ENCODE data around the gene BCAS3.

Gene BCAS3

DNA sequence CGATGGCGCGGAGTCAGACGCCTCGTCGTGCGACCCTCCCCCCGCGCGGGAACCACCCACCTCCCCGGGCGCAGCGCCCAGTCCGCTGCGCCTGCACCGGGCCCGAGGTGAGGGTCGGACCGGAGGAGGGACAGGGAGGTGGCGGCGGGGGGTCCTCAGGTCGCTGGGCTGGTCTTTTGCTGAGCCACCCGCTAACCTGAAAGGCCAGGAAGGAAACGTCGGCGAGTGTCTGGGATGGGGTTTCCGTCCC, 726.9 kb downstream of the BCAS3 start:
- no peak for DNase-seq (ENCODE audit: low read depth)
- TF ChIP-seq, protein P1, sequence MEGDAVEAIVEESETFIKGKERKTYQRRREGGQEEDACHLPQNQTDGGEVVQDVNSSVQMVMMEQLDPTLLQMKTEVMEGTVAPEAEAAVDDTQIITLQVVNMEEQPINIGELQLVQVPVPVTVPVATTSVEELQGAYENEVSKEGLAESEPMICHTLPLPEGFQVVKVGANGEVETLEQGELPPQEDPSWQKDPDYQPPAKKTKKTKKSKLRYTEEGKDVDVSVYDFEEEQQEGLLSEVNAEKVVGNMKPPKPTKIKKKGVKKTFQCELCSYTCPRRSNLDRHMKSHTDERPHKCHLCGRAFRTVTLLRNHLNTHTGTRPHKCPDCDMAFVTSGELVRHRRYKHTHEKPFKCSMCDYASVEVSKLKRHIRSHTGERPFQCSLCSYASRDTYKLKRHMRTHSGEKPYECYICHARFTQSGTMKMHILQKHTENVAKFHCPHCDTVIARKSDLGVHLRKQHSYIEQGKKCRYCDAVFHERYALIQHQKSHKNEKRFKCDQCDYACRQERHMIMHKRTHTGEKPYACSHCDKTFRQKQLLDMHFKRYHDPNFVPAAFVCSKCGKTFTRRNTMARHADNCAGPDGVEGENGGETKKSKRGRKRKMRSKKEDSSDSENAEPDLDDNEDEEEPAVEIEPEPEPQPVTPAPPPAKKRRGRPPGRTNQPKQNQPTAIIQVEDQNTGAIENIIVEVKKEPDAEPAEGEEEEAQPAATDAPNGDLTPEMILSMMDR (IDR thresholded peaks at IDR 0.05; ENCODE audit: low read length, missing control alignments), result no peak
- H3K4me3 ChIP-seq (replicated peaks; ENCODE audit: low read depth, low read length), result no peak overlapping the region

DNA sequence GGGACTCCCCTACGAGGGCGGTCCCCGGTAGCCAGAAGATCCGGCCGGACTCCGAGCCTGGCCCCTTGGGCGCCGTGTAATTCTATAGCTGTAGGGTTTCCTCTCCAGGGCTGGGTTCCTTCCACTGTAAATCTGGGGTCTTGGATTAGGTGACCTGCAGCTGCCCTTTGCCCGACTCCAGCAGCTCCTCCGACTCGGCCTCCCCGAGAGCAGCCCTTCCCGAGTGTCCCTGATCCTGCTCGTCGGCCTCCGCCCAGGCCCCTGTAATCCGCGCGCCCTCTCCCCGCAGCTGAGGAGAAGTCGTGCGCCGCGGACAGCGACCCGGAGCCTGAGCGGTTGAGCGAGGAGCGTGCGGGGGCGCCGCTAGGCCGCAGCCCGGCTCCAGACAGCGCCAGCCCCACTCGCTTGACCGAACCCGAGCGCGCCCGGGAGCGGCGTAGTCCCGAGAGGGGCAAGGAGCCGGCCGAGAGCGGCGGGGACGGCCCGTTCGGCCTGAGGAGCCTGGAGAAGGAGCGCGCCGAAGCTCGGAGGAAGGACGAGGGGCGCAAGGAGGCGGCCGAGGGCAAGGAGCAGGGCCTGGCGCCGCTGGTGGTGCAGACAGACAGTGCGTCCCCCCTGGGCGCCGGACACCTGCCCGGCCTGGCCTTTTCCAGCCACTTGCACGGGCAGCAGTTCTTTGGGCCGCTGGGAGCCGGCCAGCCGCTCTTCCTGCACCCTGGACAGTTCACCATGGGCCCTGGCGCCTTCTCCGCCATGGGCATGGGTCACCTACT, 727.4 kb downstream of the BCAS3 start:
- no peak for DNase-seq (ENCODE audit: low read depth)
- TF ChIP-seq, protein P1 (IDR thresholded peaks at IDR 0.05; ENCODE audit: low read length, missing control alignments), result no peak
- no peak overlapping the region for H3K4me3 ChIP-seq (replicated peaks; ENCODE audit: low read depth, low read length)

DNA sequence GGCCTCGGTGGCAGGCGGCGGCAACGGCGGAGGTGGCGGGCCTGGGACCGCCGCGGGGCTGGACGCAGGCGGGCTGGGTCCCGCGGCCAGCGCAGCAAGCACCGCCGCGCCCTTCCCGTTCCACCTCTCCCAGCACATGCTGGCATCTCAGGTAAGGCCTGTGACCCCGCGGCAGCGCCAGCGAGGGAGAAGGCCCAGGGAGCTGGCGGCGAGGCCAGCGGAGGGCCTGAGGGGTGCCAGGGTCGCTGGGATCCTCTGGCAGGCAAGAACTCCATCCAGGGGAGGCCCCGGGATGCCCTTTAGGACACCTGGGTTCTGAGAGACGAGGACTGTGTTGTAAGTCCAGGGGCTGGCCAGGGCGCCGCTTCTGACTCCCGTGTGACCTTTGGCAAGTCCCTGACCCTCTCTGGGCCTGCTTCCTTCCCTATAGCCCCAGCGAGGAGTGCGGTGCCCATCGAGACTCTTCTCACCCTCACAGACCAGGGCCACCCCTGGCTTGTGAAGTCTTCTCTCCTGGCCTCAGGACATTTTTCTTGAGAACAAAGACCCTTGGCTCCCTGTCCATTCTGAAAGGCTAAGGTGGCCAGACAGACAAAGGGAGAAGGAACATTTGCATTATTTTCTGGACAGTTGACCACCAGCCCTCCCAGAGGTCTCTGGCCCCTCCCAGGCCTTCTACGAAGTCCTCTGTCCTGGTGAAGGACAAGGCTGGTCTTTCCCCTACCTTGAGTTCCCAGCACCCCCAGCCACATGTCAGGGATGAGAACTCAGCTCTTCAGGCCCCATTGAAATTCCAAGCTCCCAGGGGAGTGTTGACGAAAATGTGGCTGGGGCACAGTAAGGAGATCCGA, 728.3 kb downstream of the BCAS3 start:
- H3K4me3 ChIP-seq (replicated peaks; ENCODE audit: low read depth, low read length), result no peak overlapping the region
- TF ChIP-seq, protein P1 (IDR thresholded peaks at IDR 0.05; ENCODE audit: low read length, missing control alignments), result no peak
- DNase-seq (ENCODE audit: low read depth), result no peak

DNA sequence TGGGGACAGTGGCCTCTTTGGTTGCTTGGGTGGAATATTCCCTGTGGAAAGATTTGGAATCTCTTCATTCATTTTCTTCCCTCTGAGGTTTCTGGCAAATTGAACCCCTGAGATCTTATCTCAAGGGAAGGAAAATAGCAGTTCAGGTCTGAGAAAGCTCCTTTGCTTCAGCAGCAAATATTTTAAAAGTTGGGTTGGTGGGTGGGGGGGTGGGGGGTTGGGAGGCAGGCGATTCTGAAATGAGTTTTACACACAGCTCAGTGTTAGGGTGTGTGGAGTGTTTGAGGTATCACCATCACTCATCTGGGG, 728.8 kb downstream of the BCAS3 start:
- no peak overlapping the region for H3K4me3 ChIP-seq (replicated peaks; ENCODE audit: low read depth, low read length)
- TF ChIP-seq, protein P1 (IDR thresholded peaks at IDR 0.05; ENCODE audit: low read length, missing control alignments), result no peak
- DNase-seq (ENCODE audit: low read depth), result no peak

DNA sequence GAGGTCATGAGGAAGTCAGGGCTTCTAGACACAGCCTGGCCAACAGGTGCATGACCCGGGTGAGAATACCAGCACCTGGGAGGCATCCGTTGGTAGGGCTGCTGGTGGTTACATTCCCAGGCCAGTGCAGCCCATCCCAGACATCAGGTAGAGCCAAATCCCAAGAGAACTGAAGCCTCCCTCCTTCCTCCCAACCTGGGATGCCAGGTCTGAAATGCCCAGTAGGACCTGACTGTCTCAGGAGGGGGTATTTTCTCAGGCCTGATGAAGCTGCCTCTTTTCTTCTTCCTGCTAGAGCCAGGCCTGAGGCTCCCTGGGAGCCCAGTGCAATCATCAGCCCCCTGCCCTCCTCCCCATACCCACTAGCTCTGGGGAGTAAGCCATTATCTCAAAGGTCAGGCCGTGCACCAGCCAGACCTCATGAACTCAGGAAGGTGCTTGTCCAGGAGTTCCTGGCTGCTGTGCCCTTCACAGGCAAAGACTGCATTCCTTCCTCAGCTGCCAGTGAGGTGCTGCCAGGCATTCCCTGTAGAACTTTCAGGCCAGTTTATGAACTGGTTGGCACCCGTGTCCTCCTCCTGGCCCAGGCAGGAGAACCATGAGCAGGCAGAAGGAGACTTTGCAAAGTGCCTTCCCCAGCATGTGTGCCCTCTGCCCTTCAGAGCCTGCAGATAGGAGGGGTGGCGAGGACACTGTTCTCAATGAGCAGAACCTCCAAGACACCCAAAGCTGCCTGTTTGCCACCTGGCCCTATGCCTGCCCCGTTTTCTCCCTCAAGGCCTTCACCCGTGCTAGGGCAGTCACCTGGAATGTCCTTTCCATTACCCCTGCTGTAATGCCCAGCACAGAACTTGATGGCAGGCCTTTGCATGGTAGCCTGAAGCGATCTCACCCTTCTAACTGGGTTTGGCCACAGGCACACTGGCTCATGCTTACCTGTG, 729.6 kb downstream of the BCAS3 start:
- no peak for DNase-seq (ENCODE audit: low read depth)
- H3K4me3 ChIP-seq (replicated peaks; ENCODE audit: low read depth, low read length), result no peak overlapping the region
- TF ChIP-seq, protein P1 (IDR thresholded peaks at IDR 0.05; ENCODE audit: low read length, missing control alignments), result no peak

DNA sequence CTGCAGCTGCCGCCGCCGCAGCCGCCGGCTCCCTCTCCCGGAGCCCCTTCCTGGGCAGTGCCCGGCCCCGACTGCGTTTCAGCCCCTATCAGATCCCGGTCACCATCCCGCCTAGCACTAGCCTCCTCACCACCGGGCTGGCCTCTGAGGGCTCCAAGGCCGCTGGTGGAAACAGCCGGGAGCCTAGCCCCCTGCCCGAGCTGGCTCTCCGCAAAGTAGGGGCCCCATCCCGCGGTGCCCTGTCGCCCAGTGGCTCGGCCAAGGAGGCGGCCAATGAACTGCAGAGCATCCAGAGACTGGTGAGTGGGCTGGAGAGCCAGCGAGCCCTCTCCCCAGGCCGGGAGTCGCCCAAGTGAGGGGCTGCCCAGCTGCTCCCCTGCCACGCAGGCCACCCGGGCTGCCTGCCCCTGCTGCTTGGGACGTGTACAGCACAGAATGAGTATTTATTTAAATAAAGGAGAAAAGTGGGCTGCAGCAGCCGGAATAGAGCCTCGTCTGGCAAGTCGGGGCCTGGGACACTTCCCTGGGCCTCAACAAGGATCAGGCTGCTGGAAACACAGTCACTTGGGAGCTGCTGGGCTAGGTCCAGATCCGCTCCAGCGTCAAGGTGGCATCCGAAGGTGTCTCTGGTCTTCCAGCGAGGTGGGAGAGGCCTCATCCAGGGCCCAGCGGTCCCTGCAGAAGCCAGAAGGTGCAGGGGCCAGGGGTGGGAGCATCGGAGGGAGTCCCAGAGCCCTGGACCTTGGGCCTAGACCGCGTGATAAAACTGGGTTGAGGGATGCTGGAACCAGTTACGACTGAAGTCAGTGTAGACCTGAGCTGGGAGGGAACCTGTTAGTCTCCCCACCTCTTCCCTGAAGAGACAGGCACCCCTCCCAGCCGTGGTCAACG, 730.7 kb downstream of the BCAS3 start:
- no peak for DNase-seq (ENCODE audit: low read depth)
- H3K4me3 ChIP-seq (replicated peaks; ENCODE audit: low read depth, low read length), result no peak overlapping the region
- TF ChIP-seq, protein P1 (IDR thresholded peaks at IDR 0.05; ENCODE audit: low read length, missing control alignments), result no peak
